HG03432 (cell line): ENCODE results near the gene ASB2.

ENCODE experiments used
- ATAC-seq: cut with Tn5 transposase; IDR thresholded peaks from one replicate; pipeline ENCODE4 v1.9.1; 2021; ENCODE audit warnings: mild to moderate bottlenecking, moderate library complexity; ENCODE audit not compliant: unreplicated experiment

ASB2 gene

DNA sequence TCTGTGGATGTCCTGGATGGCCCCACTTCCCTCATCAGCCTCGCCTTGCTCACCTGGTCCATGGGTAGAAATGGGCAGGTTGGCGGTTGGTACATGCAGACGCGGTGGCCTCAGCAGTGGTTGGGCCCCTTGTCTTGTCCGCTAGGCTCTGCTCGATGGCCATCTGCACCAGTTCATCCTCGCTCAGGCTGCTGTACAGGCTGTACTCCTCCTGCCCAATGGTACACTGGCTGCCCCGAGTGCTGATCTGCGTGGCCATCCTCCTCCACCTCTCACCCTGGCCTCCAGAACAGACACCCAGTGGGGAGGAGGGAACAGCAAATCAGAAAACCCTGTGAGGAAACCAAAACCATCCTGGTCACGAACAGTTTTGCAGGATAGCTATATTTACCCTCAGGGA lies 12.1 kb downstream of the ASB2 start:
- ATAC-seq = no peak

DNA sequence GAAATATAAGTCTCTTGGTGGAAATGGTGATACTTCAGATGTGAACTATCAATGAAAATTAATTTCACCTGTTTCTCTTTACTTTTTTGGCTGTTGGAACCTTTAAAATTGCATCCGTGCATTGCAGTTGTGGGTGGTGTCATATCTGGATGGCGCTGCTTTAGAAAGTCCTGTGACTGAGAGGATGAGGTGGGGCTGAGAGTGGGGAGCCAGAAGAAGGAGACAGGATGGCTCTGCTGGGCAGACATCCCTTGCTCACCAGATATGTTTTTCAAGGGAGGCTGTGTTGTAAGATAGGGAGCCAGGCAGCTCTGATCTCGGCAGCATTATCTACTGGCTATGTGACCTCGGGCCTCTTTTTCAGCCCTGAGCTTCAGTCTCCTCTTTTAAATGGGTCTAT lies 12.7 kb downstream of the ASB2 start:
- no peak for ATAC-seq

DNA sequence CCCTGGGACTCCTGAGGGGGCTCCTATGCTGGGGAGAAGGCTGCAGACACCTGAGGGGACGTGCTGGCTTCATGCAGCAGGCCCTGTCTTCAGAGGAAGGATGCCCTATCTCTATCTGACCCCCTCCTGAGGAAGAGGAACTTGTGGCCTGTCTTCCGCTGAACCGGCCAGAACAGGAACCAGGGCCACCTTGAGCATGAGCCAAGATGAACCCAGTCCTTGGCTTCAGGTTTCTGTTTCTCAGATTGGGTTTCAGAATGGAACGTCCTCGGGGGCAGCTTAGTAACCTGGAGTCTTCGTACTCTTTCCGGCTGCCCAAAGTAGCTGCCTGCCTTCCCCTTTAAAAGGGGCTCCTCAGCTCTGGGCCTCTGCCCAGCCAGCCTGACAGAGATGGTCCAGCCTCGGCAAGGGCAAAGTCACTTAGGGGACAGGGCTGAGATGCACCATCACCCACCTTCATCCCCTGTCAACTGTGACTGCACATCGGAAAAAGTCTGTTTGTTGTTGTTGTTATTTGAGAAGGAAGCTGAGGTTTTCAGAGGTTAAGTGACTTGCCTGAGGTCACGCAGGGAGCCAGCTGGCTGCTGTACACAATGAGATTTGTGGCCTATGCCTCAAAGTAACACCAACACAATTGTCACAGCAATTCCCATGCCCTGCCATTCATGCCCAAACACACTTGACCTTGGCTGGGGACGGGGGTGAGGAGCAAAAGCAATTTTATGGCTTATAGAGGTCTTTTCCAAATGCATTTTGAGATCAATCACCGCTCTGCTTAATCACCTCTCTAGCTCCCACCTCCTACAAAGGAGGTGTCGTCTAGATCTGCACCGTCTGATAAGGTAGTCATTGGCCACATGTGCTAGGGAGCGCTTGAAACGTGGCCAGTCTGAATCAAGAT lies 13.4 kb downstream of the ASB2 start:
- peak; percentile 55 for ATAC-seq

DNA sequence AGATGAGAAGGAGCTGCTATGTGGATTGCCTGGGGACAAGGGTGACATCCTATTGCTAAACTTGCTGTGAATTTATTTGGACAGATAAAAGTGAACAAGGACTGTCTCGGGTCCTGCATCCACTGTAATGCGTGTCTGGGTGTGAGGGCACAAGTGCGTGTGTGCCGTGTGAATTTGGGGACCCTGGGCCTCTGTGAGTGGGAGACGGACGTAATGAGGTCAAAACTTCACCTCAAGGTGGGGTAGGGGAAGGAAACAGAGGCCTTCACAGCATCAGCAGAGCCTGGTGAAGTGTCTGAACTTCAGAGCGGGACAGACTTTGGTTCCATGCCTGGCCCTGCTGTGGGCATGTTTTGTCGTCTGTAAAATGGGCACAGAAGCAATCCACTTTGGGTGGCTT lies 14.8 kb downstream of the ASB2 start:
- no peak for ATAC-seq

- ATAC-seq = no peak
Observed at GRCh38 chr14:93960774-93961438, 15.5 kb downstream of the ASB2 start.

GRCh38 chr14:93960108-93960475 lies 16.3 kb downstream of the ASB2 start:
- ATAC-seq = no peak

- ATAC-seq = peak; percentile 73
Observed at GRCh38 chr14:93959239-93960107, 16.9 kb downstream of the ASB2 start.

GRCh38 chr14:93958567-93959238 lies 17.7 kb downstream of the ASB2 start:
- ATAC-seq = no peak

DNA sequence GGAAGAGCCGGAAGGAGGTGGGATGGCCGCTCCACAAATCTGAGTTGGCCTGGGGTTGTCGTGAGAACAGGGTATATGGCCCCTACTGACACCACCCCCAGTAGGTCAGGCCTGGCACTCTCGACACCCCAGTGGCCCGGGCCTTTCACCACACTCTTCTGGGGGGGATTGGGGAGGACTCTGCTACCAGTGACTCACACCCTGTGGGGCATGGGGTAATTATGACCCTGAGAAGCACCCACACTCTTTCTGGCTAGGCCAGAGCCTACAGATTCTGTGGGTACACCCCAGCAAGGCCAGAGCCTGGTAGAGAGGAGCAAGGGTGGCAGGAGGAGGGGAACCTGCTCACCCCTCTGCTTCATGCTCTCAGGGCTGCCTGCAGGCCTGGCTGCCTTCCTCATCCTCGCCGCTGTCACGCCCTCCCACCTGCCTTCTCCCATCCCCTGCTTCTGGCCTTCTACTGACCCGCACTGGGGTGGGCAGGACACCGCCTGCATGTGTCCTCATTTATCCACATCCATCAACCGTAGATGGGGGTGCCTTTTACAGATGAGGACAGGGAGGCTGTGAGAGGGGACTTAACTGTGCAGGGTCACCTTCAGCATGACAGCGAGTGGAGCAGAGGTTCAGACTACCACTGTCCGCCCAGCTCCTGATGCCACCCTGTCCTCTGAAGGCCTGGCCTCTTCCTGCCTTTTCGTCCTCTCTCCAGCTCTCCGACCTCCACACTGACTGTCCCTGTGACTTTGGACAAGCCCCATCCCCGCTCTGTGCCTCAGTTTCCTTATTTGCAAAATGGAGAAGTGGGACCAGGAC lies 18.4 kb downstream of the ASB2 start:
- no peak for ATAC-seq

DNA sequence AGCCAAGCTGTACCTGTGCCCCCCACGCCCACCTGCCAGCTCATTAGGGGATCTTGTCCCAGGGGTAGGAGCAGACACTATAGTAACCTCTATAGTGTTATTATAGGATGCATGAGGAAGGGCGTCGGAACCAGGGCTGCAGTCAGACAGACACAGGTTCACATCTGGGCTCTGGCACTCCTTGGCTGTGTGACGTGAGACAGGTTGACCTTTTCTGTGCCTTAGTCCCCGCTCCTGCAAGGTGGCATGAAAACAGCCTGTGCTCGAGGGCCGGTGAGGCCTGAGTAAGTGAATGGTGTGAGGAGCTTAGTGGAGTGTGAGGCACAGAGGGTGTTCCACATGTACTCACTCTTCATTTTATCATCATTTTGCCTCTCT lies 19.0 kb downstream of the ASB2 start:
- ATAC-seq = no peak

- no peak for ATAC-seq
Observed at GRCh38 chr14:93956514-93957332, 19.6 kb downstream of the ASB2 start.

DNA sequence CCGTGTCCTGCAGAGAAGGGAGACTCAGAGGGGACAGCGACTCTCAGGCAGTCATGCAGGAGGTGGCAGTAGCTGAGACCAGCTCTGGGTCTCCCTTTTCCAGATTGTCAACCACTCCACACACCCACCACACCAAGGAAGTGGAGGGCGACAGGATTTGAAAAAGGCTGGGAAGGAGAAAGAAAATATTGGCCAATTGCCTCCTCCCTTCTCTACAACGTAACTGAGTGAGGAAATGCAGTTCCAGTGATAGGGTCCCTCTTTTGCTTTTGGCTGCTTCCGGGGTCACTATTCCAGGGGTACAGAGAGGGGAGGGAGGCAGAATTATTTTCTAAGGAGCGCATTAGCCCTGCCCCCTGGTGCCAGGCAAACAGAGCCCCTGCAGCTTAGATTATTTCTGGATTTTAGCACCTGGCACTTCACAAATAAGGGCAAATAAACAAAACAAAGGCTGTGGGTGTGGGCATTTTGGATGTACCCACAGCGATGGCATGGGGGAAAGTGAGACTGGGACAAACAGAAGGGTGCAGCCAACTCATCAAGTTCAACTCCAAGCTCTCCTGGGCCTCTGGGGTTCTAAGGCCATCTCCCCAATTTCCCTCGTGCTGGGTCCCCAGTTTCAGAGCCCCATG lies 20.4 kb downstream of the ASB2 start:
- ATAC-seq = no peak

DNA sequence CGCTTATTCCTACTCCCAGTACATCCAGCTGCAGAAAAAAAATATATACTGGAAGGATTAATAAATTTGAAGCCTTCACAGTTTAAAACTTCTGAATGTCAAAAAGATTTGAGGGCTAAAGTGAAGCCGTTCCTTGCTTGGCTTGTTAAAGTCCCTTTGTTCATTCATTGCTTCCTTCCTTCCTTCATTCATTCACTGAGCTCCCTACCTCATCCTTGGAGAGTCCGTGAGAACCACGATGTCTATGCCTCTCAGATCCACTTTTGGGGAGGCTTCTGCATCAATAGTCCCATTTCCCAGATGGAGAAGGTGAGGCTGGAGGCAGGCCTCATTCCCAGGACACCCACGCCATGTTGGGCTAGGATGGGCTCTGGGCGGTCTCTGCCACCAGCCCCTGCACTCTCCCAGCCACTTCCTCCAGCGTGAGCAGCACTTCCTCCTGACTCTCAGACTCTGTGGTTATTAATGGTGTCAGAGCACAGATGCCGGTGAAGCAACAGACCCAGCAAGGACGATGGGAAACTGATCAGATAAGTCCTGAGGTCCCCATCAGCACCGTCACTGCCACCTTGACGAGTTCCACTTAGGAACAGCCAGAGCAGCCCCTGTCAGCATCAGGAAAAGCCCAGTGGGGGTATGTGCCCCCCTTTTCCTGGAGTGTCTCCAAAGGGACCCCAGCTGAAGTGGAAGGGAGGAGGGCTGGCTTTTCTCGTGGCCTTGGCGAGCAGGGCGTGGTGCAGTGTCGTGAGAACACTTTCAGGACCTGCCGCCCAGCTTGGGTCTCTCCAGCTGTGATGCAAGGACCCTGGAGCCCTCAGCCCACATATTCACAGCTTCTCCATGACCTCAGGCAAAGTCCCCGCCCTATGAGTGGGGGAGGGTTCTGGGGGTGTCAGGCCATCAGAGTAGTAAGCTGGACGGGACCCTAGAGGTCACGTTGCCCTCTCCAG lies 21.2 kb downstream of the ASB2 start:
- ATAC-seq = no peak

DNA sequence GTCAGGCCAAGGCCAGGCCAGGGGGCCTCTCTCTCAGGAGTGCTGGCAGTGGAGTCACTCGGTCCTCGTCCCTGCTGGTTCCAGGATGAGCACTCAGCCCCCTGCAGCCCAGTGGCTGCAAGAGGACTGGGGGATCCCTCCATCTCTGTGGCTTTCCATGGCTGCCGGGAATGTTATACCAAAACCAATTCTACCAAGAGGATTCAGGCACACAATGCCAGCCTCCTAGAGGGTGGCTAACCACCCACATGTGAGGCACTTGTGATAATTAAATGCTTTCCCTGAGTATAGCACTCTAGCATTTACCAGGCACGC lies 21.9 kb downstream of the ASB2 start:
- no peak for ATAC-seq

- no peak for ATAC-seq
Observed at GRCh38 chr14:93953739-93954515, 22.4 kb downstream of the ASB2 start.

- ATAC-seq = no peak
Observed at GRCh38 chr14:93953263-93953662, 23.1 kb downstream of the ASB2 start.

GRCh38 chr14:93952829-93953228 lies 23.5 kb downstream of the ASB2 start:
- ATAC-seq = no peak
